DMS79 (cell line): ENCODE measurements around the gene SMIM1.
"Not testable (repeated sequence)": the region's sequence is repeated elsewhere in the genome, so short reads cannot be mapped to it uniquely, and the experiment has no call there.

Source experiments
- DNase-seq: peaks from one replicate; lab custom pipeline; 2025; lab: John Stamatoyannopoulos, UW

The SMIM1 gene

DNA sequence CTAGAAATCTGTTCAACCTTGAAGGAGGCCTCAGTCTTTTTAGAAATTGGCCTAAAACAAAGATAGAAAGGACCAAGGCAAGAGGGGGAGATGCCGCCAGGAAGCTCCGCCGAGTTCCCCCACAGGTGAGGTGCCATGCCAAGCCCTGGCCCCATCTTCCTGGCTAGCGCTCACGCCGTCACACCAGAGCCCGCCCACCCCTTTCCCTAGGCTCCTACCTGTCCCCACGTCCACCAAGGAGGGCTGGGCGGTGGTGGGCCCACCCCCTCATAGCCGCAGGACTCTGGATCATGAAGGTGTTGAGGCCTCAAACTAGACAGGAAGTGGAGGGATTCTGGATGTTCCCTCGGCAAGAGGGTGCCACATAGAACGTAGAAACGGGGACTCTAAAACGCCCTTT, 35.8 kb upstream of the SMIM1 start:
- DNase-seq: no peak

- no peak for DNase-seq
Measured at GRCh38 chr1:3738943-3739342, 33.6 kb upstream of the SMIM1 start.

- no peak for DNase-seq
Measured at GRCh38 chr1:3740042-3740441, 32.5 kb upstream of the SMIM1 start.

GRCh38 chr1:3740752-3741151, 31.8 kb upstream of the SMIM1 start:
- DNase-seq: no peak

DNA sequence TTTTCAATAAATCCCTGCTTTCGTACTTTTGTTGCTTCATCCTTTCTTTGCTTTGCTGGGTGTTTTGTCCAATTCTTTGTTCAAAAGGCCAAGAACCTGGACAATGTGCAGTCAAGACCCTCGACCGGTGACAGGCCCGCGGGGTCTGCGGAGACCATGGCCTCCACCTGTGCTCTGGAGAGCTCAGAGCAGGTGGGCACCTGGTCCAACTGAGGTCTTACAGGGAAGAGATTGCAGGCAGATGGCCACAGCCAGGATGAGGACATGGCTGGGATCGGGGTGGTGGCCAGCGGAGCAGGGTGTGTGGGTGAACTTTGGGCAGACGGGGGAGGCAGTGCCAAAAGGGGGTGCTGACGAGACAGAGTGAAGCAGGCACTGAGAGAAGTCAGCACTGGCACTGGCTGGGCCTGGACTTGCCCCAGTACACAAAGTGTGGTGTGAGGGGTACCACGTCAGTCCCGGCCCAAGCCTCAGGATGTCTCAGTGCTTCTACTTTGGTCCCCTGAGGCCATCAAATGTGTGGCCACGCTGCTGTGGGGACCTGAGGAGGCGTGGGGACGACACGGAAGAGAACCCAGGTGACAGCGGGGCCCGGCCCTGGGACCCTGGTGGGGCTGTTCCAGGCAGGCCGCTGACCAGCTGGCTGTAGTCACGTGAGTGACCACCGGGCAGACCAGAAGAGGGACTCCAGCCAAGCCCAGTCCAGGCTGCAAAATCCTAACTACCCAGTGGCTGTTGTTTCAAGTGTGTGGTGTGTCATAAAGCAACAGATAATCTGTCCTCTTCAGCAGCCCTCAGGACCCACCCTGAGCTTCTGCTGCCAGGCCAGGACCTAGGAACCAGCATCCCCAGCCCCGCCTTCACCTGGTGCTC, 30.7 kb upstream of the SMIM1 start:
- DNase-seq: no peak

DNA sequence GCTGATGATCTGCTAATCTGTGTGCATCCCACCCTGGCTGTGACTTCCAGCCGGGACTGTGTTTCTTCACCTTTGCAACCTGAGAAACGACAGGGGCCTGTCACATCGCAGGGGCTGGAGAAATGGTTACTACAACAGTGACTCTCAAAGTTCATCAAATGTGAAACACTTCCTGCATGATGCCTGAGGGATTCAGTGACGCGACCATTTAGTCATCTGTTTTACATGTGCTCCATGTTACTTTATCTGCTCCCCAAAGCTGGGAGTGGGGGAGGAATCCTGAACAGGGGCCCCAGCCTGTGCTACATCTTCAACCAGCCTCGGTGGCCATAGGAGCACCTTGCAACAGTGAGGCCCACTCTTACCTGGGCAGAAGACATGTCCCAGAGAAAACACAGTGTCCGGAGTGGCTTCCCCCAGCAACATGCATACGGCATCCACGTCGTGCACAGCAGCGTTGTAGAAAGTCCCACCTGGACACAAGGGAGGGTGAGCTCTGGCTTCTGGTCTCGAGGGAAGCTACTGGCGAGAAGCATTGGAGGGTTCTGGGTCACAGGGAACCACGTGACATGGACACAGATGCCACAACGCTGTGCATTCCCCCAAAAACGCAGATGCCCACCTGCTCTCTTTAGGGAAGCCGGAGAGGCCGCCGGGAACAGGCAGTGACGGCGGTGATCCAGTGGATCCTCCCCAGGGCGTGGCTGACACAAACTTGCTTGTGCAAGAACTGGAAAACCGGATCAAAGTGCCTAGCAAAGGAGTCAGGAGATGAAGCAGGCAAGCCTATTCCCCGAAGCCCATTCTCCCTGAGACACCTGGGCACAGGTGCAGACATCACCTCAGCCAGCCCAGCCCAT, 29.9 kb upstream of the SMIM1 start:
- no peak for DNase-seq

- DNase-seq: no peak
Measured at GRCh38 chr1:3743421-3743820, 29.1 kb upstream of the SMIM1 start.

DNA sequence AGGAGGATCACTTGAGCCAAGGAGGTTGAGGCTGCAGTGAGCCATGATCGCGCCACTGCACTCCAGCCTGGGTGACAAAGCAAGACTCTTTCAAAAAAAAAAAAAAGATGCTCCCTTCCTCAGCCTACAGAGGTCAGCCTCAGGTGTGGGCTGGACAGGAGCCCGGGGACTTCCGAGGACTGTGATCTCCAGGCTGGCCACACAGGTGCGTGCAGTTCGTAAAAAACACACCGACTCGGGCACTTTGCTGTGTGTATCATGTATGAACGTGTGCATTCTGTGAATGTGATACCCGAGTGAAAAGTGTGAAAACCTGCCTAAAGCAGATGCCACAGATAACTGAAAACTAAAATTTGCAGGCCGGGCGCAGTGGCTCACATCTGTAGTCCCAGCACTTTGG, 28.7 kb upstream of the SMIM1 start:
- DNase-seq: no peak

GRCh38 chr1:3744646-3745045, 27.9 kb upstream of the SMIM1 start:
- no peak for DNase-seq

DNA sequence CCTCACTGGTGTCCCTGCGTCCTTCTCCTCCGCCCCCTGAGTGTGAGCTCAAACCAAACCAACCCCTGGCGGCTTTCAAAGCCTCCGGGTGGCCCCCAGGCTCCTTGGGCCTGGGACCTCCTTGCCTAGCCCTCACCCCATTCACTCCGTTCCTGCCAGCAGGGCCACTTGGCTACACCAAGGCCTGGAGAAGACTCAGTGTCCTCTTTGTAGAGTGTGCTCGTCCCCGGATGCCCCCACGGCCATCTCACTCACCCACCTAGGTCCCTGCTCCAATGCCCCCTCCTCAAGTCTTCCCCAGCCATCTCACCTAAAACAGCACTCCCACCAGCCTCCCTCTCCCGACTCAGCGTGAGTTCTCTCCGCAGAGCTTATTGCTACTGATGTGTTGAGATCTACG, 27.5 kb upstream of the SMIM1 start:
- no peak for DNase-seq

DNA sequence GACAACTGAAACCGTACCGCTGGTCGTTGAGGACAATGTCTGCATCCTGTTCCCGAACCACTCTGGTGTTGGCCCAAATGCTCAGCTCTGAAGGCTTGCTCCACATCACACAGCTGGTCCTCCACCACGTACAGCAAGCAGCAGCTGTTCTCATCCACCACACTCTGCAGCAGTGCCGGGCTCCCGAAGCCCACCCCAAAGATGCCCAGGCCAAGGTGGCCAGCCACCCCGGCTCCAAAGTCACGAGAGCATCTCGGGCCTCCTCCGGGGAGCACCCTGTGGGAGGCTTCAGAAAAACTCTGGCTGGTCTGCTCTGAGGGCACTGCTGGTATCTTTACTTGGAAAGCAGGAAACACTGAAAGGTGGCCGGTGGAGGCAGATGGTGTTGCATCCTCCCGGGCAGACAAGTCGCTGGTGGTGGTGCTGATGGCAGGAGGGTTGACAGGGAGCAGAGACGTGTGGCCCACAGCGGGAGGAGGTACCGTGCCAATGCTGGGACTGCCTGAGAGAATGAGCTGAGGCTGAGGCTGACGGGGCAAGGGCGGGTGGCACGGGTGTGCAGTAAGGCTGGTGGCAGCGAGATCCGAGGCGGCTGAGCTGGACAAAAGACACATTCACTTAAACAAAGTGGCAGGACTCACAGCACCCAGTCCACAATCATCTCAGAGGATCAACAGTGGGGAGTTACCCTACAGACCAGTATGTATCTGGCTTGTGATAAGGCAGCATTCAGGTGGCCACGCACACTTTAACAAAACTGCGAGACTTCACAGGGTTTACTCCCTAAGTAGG, 26.8 kb upstream of the SMIM1 start:
- no peak for DNase-seq

DNA sequence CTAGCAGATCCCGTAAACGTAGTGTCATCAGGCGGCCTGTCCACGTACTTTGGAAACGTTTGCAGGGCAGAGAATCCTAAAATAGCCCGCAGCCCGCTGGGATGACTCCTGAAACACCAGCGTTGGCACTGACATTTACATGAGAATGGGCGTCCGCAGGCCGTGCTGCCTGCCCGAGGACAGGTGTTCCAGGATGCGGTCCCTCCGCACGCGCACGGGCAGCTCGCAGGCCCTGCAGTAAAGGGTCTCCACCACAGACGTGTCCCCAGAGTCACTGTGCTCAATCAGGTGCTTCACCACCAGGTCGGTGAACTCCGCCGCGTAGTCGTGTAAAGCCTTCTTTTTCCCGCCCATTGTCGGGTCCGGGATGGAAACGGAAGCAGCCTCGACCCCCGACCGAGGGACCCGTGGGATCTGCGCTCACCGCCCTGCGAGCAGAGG, 26.1 kb upstream of the SMIM1 start:
- no peak for DNase-seq

- DNase-seq: peak; percentile 82
Measured at GRCh38 chr1:3746830-3747521, 25.6 kb upstream of the SMIM1 start.

GRCh38 chr1:3747522-3747848, 25.1 kb upstream of the SMIM1 start:
- no peak for DNase-seq

DNA sequence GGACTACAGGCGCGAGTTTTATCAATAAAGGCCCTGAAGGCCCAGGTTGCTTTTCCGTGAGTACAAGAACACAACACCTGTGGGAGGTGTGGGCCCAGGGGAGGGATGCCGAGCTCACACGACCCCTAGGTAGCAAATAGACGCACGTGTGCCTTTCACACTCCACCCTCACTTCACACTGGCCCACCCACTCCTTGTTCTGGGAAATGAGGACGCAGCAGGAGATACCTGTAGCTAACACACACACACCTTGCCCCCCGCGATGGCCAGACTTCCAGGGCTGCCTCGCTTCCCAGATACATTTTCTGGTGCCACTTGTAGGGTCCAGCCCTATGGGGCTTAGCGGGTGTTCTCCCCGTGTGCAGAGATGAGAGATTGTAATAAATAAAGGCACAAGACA, 24.6 kb upstream of the SMIM1 start:
- no peak for DNase-seq

DNA sequence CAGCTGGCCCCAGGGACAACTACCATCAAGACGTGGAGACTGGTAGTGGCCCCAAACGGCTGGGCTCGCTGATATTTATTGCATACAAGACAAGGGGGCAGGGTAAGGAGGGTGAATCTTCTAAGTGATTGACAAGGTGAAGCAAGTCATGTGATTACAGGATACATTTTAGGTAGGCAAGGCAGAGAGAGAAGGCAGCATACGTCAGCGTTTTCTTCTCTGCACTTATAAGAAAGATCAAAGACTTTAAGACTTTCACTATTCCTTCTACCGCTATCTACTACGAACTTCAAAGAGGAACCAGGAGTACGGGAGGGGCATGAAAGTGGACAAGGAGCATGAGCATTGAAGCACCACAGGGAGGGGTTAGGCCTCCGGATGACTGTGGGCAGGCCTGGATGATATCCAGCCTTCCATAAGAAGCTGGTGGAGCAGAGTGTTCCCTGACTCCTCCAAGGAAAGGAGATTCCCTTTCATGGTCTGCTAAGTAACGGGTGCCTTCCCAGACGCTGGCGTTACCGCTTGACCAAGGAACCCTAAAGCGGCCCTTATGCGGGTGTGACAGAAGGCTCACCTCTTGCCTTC, 24.1 kb upstream of the SMIM1 start:
- DNase-seq: not testable (repeated sequence)

- DNase-seq: no peak
Measured at GRCh38 chr1:3749512-3749911, 23.0 kb upstream of the SMIM1 start.

DNA sequence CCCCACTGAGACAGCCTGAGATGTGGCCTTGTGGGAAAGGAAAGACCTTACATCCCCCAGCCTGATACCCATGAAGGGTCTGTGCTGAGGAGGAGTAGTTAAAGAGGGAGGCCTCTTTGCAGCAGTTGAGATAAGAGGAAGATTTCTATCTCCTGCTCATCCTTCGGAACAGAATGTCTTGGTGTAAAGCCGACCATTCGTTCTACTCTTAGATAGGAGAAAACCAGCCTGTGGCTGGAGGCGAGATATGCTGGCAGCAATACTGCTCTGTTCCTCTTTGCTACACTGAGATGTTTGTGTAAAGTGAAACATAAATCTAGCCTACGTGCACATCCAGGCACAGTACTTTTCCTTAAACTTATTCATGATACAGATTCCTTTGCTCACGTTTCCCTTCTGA, 21.8 kb upstream of the SMIM1 start:
- no peak for DNase-seq

DNA sequence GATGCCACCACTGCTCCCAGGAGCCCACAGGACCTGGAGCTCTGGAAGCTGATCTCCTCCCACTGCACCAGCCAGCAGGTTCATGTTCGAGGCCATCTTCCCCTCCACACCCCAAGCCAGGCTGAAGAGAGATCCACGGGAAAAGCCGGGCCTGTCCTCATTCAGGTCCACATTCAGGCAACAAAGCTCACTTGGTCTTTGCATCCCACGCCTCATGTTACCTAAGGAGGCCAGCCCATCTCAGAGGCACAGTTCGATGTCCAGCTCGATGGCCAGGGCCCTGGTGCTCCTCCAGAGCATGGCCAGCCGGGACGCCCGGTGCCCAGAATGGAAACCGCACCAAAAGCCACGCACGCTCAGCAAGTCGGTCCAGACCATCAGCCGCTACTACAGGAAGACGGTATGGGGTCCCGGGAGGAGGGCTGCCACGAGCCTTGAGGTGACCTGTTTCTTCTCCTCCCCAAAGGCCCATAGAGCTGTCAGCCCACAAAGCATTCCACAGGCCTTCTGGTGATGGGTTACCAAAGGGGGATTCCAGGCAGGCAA, 20.1 kb upstream of the SMIM1 start, which contains the start of gene CCDC27:
Gene CCDC27, plus strand, starts transcription at position 51 of the 546 bp plus-strand sequence. Its CDS starts 32 bp downstream, at position 83.
- DNase-seq: no peak

- no peak for DNase-seq
Measured at GRCh38 chr1:3753656-3754454, 18.7 kb upstream of the SMIM1 start.
